Measurements from ENCODE around the gene CLDN16. TPM values are rescaled to one million over a fixed set of nuclear protein-coding genes. Genes with fewer than 3 reads are reported as not detected.

CLDN16 gene
- total RNA-seq, 2 experiments from 2014 or later: not detected

GRCh38 chr3:190357468-190357867 is 30.5 kb upstream of the CLDN16 start:
- H3K27me3 ChIP-seq (ENCODE audit: control insufficient read depth in 1 of 2, insufficient read depth in 2 of 2, low read length in 2 of 2): peaks cover 0 to 5% of the 10 kb centered on the region in 2 experiments
- no peak for ATAC-seq (ENCODE audit: poor library complexity)
- no peak for TF ChIP-seq CTCF (IDR thresholded peaks at IDR 0.05)
- H3K4me3 ChIP-seq (ENCODE audit: low read length): no peak overlapping the region
- H3K36me3 ChIP-seq (ENCODE audit: insufficient read depth, low read length): no peaks in the 10 kb centered on the region
- intact Hi-C loops (cut with DNase I, micrococcal nuclease): no loop called here
- Mint-ChIP-seq H3K27me3 (peaks cover 3% of the 10 kb centered on the region), H3K4me3 (no peak overlapping the region), H3K36me3 (ENCODE audit: low read depth) (no peaks in the 10 kb centered on the region), H3K4me1 (ENCODE audit: low read depth) (no peaks in the 10 kb centered on the region), H3K27ac (no peak overlapping the region), H3K9me3 (no peaks in the 10 kb centered on the region)
- H3K4me1 ChIP-seq (ENCODE audit: insufficient read depth, low read length): no peaks in the 10 kb centered on the region
- H3K9me3 ChIP-seq (ENCODE audit: control insufficient read depth in 1 of 2, insufficient read depth in 1 of 2, low read length in 2 of 2): no peaks in the 10 kb centered on the region
- ChIA-PET CTCF (no interaction called here), POLR2A (no interaction called here)
- no peak overlapping the region for H3K27ac ChIP-seq (ENCODE audit: low read depth in 1 of 2, low read length in 2 of 2)
- DNase-seq: no peak

GRCh38 chr3:190359813-190360212 is 28.1 kb upstream of the CLDN16 start:
- no peak for DNase-seq
- ATAC-seq (ENCODE audit: poor library complexity): no peak
- CTCF ChIA-PET: no interaction called here
- Histone ChIP-seq H3K36me3 (ENCODE audit: insufficient read depth, low read length) (no peaks in the 10 kb centered on the region), H3K27me3 (ENCODE audit: control insufficient read depth in 1 of 2, insufficient read depth in 2 of 2, low read length in 2 of 2) (peaks cover 0 to 5% of the 10 kb centered on the region in 2 experiments), H3K9me3 (ENCODE audit: control insufficient read depth in 1 of 2, insufficient read depth in 1 of 2, low read length in 2 of 2) (no peaks in the 10 kb centered on the region), H3K27ac (ENCODE audit: low read depth in 1 of 2, low read length in 2 of 2) (no peak overlapping the region), H3K4me3 (ENCODE audit: low read length) (no peak overlapping the region), H3K4me1 (ENCODE audit: insufficient read depth, low read length) (no peaks in the 10 kb centered on the region)
- Mint-ChIP-seq H3K27me3 (no peaks in the 10 kb centered on the region), H3K4me3 (no peak overlapping the region), H3K27ac (no peak overlapping the region), H3K4me1 (ENCODE audit: low read depth) (no peaks in the 10 kb centered on the region), H3K9me3 (no peaks in the 10 kb centered on the region), H3K36me3 (ENCODE audit: low read depth) (no peaks in the 10 kb centered on the region)
- intact Hi-C loops (cut with DNase I, micrococcal nuclease): no loop called here
- POLR2A ChIA-PET: no interaction called here
- TF ChIP-seq CTCF (IDR thresholded peaks at IDR 0.05): no peak

- DNase-seq: no peak
- Histone ChIP-seq H3K4me3 (ENCODE audit: low read length) (no peak overlapping the region), H3K9me3 (ENCODE audit: control insufficient read depth in 1 of 2, insufficient read depth in 1 of 2, low read length in 2 of 2) (no peaks in the 10 kb centered on the region), H3K4me1 (ENCODE audit: insufficient read depth, low read length) (no peaks in the 10 kb centered on the region), H3K36me3 (ENCODE audit: insufficient read depth, low read length) (no peaks in the 10 kb centered on the region), H3K27me3 (ENCODE audit: control insufficient read depth in 1 of 2, insufficient read depth in 2 of 2, low read length in 2 of 2) (peaks cover 0 to 5% of the 10 kb centered on the region in 2 experiments), H3K27ac (ENCODE audit: low read depth in 1 of 2, low read length in 2 of 2) (no peak overlapping the region)
- Mint-ChIP-seq H3K27ac (no peak overlapping the region), H3K27me3 (no peaks in the 10 kb centered on the region), H3K4me1 (ENCODE audit: low read depth) (no peaks in the 10 kb centered on the region), H3K36me3 (ENCODE audit: low read depth) (no peaks in the 10 kb centered on the region), H3K4me3 (no peak overlapping the region), H3K9me3 (no peaks in the 10 kb centered on the region)
- POLR2A ChIA-PET: no interaction called here
- CTCF ChIA-PET: no interaction called here
- intact Hi-C loops (cut with DNase I, micrococcal nuclease): no loop called here
- ATAC-seq (ENCODE audit: poor library complexity): no peak
- no peak for TF ChIP-seq CTCF (IDR thresholded peaks at IDR 0.05)
Measured at GRCh38 chr3:190360228-190360627, 27.7 kb upstream of the CLDN16 start.
